IMR-90 (cell line): ENCODE results near the gene NINJ2. TPM values are rescaled to one million over a fixed set of nuclear protein-coding genes. Genes with fewer than 3 reads are reported as not detected.

ENCODE experiments used
- ATAC-seq: fragments of 200-7000 bp; cut with Tn5 transposase; 2 replicates; pipeline ENCODE4 v1.9.1; 2020; ENCODE audit warnings: low read depth, mild to moderate bottlenecking, moderate library complexity
- BruUV-seq: library from RNA; stranded (reverse); fragments of 400-500 nt; replicated peaks from 2 replicates; lab custom pipeline; 2021; lab: Mats Ljungman, UMichigan
- CTCF ChIA-PET: fragments of 300-600 bp; formaldehyde crosslinking; extraction: SDS; loops from one replicate; lab custom pipeline; 2021; ENCODE audit warnings: antibody characterized with exemption; lab: Yijun Ruan, JAX
- POLR2A ChIA-PET: fragments of 300-600 bp; sonication (Branson Sonifier 250); formaldehyde crosslinking; loops from one replicate; lab custom pipeline; 2022; ENCODE audit warnings: antibody characterized with exemption; ENCODE audit not compliant: unreplicated experiment; lab: Charles Lee
- DNase-seq: peaks from one replicate; pipeline ENCODE4 v3.0.0; 2013
- H2AFZ ChIP-seq: replicated peaks from 2 replicates; pipeline ENCODE3; 2013; ENCODE audit warnings: low read length, mild to moderate bottlenecking; ENCODE audit not compliant: poor library complexity
- H2AK5ac ChIP-seq: 2 replicates; pipeline ENCODE4 v1.6.1; 2013; ENCODE audit warnings: low read depth, low read length, inconsistent platforms
- H2AK9ac ChIP-seq: replicated peaks from 2 replicates; pipeline ENCODE3; 2013; ENCODE audit warnings: mild to moderate bottlenecking, low read depth, low read length, moderate library complexity; ENCODE audit not compliant: poor library complexity
- H2BK120ac ChIP-seq: 2 replicates; pipeline ENCODE4 v1.6.1; 2013; ENCODE audit warnings: low read depth, low read length, inconsistent platforms
- H2BK15ac ChIP-seq: 3 replicates; pipeline ENCODE4 v1.6.1; 2013; ENCODE audit warnings: low read depth, low read length, inconsistent platforms
- H2BK20ac ChIP-seq: 2 replicates; pipeline ENCODE4 v1.6.1; 2013; ENCODE audit warnings: low read depth, mild to moderate bottlenecking, inconsistent platforms, low read length, moderate library complexity
- H2BK5ac ChIP-seq: 2 replicates; pipeline ENCODE4 v1.6.1; 2013; ENCODE audit warnings: mild to moderate bottlenecking, low read depth, low read length, inconsistent platforms; ENCODE audit not compliant: poor library complexity, severe bottlenecking
- H3K14ac ChIP-seq: replicated peaks from 2 replicates; pipeline ENCODE4 v1.6.1; 2013; ENCODE audit warnings: low read depth, low read length, inconsistent platforms
- H3K18ac ChIP-seq: 2 replicates; pipeline ENCODE4 v1.6.1; 2013; ENCODE audit warnings: low read depth, low read length, control low read depth
- H3K23ac ChIP-seq: 2 replicates; pipeline ENCODE4 v1.6.1; 2013; ENCODE audit warnings: low read depth, low read length, inconsistent platforms
- H3K27ac ChIP-seq: 2 replicates; pipeline ENCODE4 v1.5.1; 2013; ENCODE audit warnings: mild to moderate bottlenecking, control low read depth, low read length; ENCODE audit not compliant: insufficient read depth
- H3K27me3 ChIP-seq: 2 replicates; pipeline ENCODE4 v1.6.1; 2013; ENCODE audit warnings: low read length; ENCODE audit not compliant: control insufficient read depth, insufficient read depth
- H3K36me3 ChIP-seq: 2 replicates; pipeline ENCODE4 v1.6.1; 2013; ENCODE audit warnings: low read length, mixed read lengths; ENCODE audit not compliant: control insufficient read depth, insufficient read depth
- H3K4ac ChIP-seq: 2 replicates; pipeline ENCODE4 v1.6.1; 2013; ENCODE audit warnings: low read depth, low read length, inconsistent platforms
- H3K4me1 ChIP-seq: 2 replicates; pipeline ENCODE4 v1.6.1; 2013; ENCODE audit warnings: low read length, mixed read lengths; ENCODE audit not compliant: control insufficient read depth, insufficient read depth
- H3K4me2 ChIP-seq: 2 replicates; pipeline ENCODE4 v1.6.1; 2013; ENCODE audit warnings: low read depth, mild to moderate bottlenecking, control low read depth, low read length, moderate library complexity
- H3K4me3 ChIP-seq: 2 replicates; pipeline ENCODE4 v1.5.1; 2013; ENCODE audit warnings: low read depth, mild to moderate bottlenecking, control low read depth, low read length, moderate library complexity; ENCODE audit not compliant: insufficient read depth
- H3K56ac ChIP-seq: 2 replicates; pipeline ENCODE4 v1.6.1; 2013; ENCODE audit warnings: low read length, inconsistent platforms; ENCODE audit not compliant: insufficient read depth; ENCODE audit errors: extremely low read depth
- H3K79me1 ChIP-seq, 2 experiments: 2 replicates each; pipeline ENCODE4 v1.6.1; 2013; ENCODE audit warnings: low read length in 2 of 2, inconsistent platforms in 1 of 2, low read depth in 1 of 2
- H3K9ac ChIP-seq: 2 replicates; pipeline ENCODE4 v1.6.1; 2013; ENCODE audit warnings: low read depth, low read length, control low read depth
- H3K9me1 ChIP-seq: 2 replicates; pipeline ENCODE4 v1.6.1; 2013; ENCODE audit warnings: low read length, inconsistent platforms; ENCODE audit not compliant: insufficient read depth
- H3K9me3 ChIP-seq: 2 replicates; pipeline ENCODE4 v1.6.1; 2013; ENCODE audit warnings: low read length; ENCODE audit not compliant: control insufficient read depth, insufficient read depth
- H4K20me1 ChIP-seq: 2 replicates; pipeline ENCODE4 v1.6.1; 2013; ENCODE audit warnings: low read length, inconsistent platforms; ENCODE audit not compliant: insufficient read depth
- H4K5ac ChIP-seq: 2 replicates; pipeline ENCODE4 v1.6.1; 2013; ENCODE audit warnings: mild to moderate bottlenecking, low read depth, low read length, control low read depth
- H4K8ac ChIP-seq, 2 experiments: 2 replicates each; pipeline ENCODE4 v1.6.1; 2013; ENCODE audit warnings: low read depth in 2 of 2, low read length in 2 of 2, control low read depth in 1 of 2, inconsistent platforms in 1 of 2
- H4K91ac ChIP-seq: 2 replicates; pipeline ENCODE4 v1.6.1; 2013; ENCODE audit warnings: low read depth, low read length, inconsistent platforms; ENCODE audit not compliant: insufficient read depth
- BHLHE40 ChIP-seq: fragments of 150-350 bp; IDR thresholded peaks from 2 replicates; pipeline ENCODE4 v1.6.1; 2016; ENCODE audit warnings: mild to moderate bottlenecking, low read depth, low read length
- CHD1 ChIP-seq: IDR thresholded peaks from 2 replicates; pipeline ENCODE4 v1.6.1; 2012; ENCODE audit warnings: low read depth, low read length, improper control_type of control experiment
- MAFK ChIP-seq: IDR thresholded peaks from 2 replicates; pipeline ENCODE4 v1.6.1; 2012; ENCODE audit warnings: low read depth, low read length, improper control_type of control experiment
- POLR2A ChIP-seq: IDR thresholded peaks from 2 replicates; pipeline ENCODE4 v1.6.1; 2012; ENCODE audit warnings: mild to moderate bottlenecking, low read depth, low read length
- whole genome bisulfite sequencing, 2 experiments: methylation state at CpG; one replicate each; pipeline versions ENCODE4 v1.1.5 to v1.1.7; 2013; ENCODE audit warnings: missing lambda C conversion rate in 2 of 2; ENCODE audit not compliant: insufficient read length in 1 of 2; ENCODE audit errors: extremely low coverage in 2 of 2; 5-methylcytosine and 5-hydroxymethylcytosine counted together
- dilution Hi-C: fragments of 300-500 bp; cut with HindIII; formaldehyde crosslinking; loops from one replicate; pipeline ENCODE4 v1.14.3; 2018; ENCODE audit warnings: low sequenced_read_pairs; ENCODE audit not compliant: unreplicated experiment
- in situ Hi-C: fragments of 300-500 bp; cut with MboI; formaldehyde crosslinking; loops from 3 replicates; pipeline ENCODE4 v1.14.3; 2019; ENCODE audit warnings: low sequenced_read_pairs, inconsistent platforms, mixed read lengths
- intact Hi-C: fragments of 100-400 bp; cut with micrococcal nuclease; formaldehyde crosslinking; loops from 2 replicates; pipeline ENCODE4 v1.10.0; 2022
- polyA plus RNA-seq, 3 experiments: library from polyadenylated mRNA; depleted of rRNA; stranded (reverse); fragments of >200 nt; gene quantifications; 2 replicates each; pipeline ENCODE4 v1.2.3, GENCODE V29; 2012; ENCODE audit warnings: low replicate concordance in 1 of 3
- total RNA-seq: library from RNA; depleted of rRNA; stranded (reverse); fragments of >200 nt; gene quantifications from 2 replicates; pipeline ENCODE4 v1.2.3, GENCODE V29; 2012

The NINJ2 gene
- total and polyA plus RNA-seq, 2 of the 4 experiments (the other 2 are of a cell fraction) = not detected

DNA sequence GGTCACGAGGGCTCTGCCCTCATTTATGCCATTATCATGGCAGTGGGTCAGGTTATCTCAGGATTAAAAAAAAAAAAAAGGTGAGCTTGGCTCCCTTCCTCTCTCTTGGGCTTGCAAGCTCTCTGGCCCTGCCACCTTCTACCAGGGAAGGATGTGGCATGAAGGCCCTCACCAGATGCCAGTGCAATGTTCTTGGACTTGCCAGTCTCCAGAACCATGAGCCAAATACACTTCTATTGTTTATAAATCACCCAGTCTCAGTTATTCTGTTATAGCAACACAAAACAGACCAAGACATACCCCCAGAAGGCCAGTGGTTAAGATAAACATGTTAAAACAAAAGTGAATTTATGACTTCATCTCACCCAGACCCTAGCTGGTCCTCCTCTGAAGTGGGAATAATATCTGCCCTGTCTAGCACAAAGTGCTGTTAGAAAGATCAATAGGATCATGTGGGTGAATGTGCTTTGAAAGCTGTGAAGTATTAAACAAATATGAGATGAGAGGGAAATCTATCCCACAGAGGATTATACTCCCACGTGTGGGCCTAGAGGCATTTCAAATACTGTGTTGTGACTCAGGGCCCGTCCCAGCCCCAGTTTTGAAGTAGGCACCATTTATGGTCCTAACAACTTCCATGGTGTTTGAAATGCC lies 88.6 kb downstream of the NINJ2 start:
- Histone ChIP-seq H2BK5ac (no peak overlapping the region), H2AK9ac (peak overlapping the region; percentile 57), H3K27ac (no peak overlapping the region), H3K4me1 (peaks cover 16% of the 10 kb centered on the region), H4K91ac (no peak overlapping the region), H2BK20ac (no peak overlapping the region), H3K36me3 (no peaks in the 10 kb centered on the region), H3K9me3 (0 out of 2 replicates have a peak, but pooled peaks cover 2% of the 10 kb centered on the region), H4K20me1 (no peaks in the 10 kb centered on the region), H4K8ac (no peak overlapping the region), H3K18ac (no peak overlapping the region), H3K14ac (0 out of 2 replicates have a peak overlapping the region, but pooled peaks have one; percentile 8), H3K23ac (no peak overlapping the region), H2BK15ac (no peak overlapping the region), H3K9me1 (peaks cover 19% of the 10 kb centered on the region), H2AK5ac (no peak overlapping the region), H4K5ac (no peak overlapping the region), H3K27me3 (peaks cover 9% of the 10 kb centered on the region), H2AFZ (no peak overlapping the region), H3K9ac (no peak overlapping the region), H2BK120ac (no peak overlapping the region), H3K4ac (no peak overlapping the region), H3K4me2 (no peak overlapping the region), H3K56ac (no peak overlapping the region), H3K4me3 (no peak overlapping the region), H3K79me1 (peaks cover 0 to 17% of the 10 kb centered on the region in 2 experiments; a peak in 2 of 4 replicates)
- ATAC-seq (no peak), DNase-seq (no peak)
- CTCF ChIA-PET = no interaction called here
- WGBS, 2 experiments = 44% methylated on average over 2 of the region's 3 CpGs; no CpG with 5 or more reads in 1 of the 2 experiments
- TF ChIP-seq CHD1 (no peak), POLR2A (no peak), MAFK (no peak), BHLHE40 (no peak)
- no TSS peak for BruUV-seq
- in situ Hi-C loops (loop anchor here (5.0 to 10.0 kb wide), 4 partner anchors 178 to 1010 kb away; partner anchors contain the start of gene WNK1), intact Hi-C loops (loop anchor here (5.0 to 10.0 kb wide), 4 partner anchors 280 to 1013 kb away; no protein-coding TSS in a partner anchor), dilution Hi-C loops (no loop called here)
- POLR2A ChIA-PET = no interaction called here
